ENCODE measurements around the gene SHPK.
"Not testable (repeated sequence)": the region's sequence is repeated elsewhere in the genome, so short reads cannot be mapped to it uniquely, and the experiment has no call there.

Gene SHPK

DNA sequence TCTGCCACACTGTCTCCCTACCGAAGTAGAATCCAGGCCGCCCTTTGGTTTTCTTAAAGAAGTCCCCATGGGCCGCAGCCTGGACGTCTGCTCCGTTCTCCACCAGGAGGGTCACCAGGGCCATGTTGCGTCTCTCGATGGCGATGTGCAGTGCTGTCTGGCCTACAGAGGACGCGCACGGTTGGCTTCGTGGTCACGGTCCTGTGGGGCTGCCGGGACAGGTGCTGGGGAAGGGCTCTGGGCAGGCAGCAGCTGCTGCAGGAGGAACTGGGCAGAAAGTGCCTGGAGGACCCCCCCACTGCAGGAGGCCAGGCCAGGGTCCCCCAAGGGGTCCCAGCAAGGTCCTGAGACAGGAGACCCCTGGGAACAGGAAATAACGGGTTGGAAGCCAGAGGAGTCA, 45.8 kb downstream of the SHPK start:
- DNase-seq (ENCODE audit: low read depth in 2 of 2): no peak

DNA sequence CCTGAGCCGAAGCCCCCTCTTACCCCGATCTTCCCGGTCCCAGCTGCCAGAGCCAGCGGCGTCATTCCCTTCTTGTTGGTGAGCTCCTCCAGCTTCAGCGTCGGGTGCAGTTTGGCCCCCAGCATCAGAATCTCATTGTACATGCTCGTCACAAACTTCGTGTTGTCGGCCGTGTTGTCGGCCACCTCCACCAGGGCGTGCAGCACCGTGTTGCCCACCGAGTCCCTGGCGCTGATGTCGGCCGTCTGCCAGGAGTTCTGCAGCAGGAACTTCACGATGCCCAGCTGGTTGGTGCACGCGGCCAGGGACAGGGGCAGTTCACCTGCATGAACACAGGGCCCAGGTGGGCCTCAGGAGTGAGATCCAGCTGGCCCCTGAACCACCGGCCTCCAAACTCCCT, 46.3 kb downstream of the SHPK start:
- no peak for DNase-seq (ENCODE audit: low read depth in 2 of 2)

DNA sequence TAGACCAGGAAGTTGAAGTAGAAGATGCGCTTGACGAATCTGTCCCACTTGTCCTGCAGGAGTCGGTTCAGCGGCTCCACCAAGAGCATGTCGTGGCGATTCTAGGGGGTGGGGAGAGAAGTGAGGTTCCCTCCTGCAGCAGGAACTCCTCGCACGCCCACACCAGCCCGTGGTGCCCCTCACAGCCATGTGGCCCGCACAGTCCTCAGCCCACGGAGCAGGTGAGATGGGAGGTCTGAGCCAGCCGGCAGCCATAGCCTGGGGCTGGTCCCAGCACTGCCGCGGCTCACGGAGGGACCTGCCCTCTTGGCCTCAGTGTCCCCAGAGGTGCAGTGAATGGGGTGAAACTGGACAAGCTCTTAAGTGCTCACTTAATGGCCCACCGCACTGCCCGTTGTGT, 50.2 kb downstream of the SHPK start:
- DNase-seq (ENCODE audit: low read depth in 2 of 2): no peak

GRCh38 chr17:3583456-3583855, 52.6 kb downstream of the SHPK start:
- no peak for DNase-seq (ENCODE audit: low read depth in 2 of 2)

DNA sequence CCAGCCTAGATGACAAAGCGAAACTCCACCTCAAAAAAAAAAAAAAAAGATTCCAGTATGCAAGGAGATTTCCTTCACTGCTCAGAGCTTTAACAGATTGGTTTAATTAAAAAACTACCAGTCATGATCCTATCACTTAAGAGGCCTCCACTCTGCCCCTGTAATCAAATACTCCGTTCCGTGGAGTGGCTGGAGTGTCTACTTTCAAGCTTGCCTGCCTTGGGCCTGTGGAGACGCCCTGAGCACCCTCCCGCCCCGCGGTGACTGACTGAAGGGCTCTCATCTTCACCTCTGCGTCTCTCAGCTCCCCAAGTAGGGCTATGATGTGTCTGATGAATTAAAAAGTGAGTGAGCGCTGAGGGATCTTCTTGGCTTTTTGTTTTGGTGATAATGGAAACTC, 53.1 kb downstream of the SHPK start:
- DNase-seq (ENCODE audit: low read depth in 2 of 2): no peak

DNA sequence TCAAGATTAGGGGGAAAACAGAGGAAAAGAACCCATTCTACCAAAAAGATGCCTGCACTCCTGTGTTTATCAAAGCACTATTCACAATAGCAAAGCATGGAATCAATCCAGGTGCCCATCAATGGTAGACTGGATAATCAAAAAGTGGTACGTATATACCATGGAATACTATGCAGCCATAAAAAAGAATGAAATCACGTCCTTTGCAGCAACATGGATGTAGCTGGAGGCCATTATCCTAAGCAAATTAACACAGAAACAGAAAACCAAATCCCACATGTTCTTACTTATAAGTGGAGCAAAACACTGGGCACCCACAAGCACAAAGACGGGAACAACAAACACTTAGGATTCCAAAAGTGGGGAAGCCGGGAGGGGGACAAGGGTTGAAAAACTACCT, 57.4 kb downstream of the SHPK start:
- DNase-seq (ENCODE audit: low read depth in 2 of 2): not testable (repeated sequence)

GRCh38 chr17:3576970-3577369, 59.1 kb downstream of the SHPK start:
- DNase-seq (ENCODE audit: low read depth in 2 of 2): no peak

- DNase-seq (ENCODE audit: low read depth in 2 of 2): no peak
Observed at GRCh38 chr17:3575511-3575910, 60.5 kb downstream of the SHPK start.

DNA sequence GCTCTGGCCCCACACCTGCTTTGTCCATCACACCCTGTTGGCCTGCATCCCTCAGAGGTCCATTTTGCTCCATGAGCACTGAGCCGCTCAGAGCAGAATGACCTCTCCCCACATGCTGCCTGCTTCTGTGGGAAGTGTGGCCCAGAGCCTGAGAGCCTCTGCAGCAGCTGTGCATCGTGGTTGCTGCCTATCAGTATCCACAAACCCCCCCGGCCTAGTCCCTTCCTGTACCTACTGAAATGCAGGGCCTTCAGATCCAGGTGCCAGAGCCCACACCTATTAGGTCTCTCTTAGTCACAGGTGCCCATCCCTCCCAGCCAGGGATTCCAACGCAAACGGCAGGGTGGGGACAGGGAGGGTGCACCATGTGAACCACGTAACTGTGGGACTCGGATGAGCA, 61.8 kb downstream of the SHPK start:
- DNase-seq (ENCODE audit: low read depth in 2 of 2): no peak

DNA sequence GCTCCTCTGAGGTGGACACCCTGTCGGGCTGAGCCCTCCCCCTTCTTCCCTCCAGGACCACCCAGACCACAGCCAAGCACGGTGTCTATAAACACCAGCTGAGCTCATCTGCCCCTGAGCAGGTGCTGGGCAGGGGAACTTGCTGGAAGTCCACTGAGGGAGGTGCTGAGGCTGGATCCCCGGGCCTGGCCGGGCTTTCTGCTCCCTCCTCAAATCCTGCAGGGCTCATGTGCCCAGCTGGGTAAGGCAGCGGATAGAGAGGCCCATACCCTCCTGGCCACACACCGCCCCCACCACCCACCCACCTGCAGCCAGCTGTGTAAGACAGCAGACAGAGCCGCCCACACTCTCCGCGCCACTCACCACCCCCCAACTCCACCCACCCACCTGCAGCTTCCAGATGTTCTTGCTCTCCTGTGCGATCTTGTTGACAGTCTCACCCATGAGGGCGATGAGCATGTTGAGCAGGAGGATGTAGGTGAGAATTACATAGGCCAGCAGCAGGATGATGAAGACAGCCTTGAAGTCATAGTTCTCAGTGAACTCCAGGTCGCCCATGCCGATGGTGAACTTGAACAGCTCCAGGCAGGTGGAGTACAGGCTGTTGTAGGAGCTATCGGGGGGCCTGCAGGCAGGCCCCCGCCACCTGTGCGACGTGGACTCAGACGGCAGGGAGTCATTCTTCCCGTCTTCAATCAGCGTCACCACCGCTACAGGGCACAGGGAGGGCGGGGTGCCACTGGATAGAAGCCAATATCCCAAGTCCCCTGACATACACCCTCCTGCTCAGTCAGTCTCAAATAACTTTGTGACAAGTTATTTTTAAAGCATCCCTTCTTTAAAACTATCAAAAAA, 62.6 kb downstream of the SHPK start:
- DNase-seq (ENCODE audit: low read depth in 2 of 2): no peak

DNA sequence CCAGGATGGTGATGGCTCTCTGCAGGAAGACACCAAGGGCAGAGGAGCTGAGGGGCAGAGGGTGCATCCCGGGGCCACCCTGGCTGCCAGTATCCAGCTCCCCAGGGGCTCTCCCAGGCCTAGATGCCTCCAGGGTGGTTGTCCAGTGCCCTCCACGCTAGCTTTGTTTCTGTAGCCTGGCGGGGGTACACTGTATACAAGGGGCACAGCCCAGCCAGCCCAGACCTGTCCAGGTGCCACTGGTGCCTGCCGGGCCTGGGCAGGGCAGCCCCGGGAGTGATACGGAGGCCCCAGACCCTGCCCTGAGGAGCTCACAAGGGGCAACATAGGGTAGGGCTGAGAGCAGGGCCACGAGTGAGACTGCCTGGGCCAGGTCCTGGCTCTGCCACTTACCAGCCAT, 63.8 kb downstream of the SHPK start:
- DNase-seq (ENCODE audit: low read depth in 2 of 2): no peak

GRCh38 chr17:3571043-3571900, 64.8 kb downstream of the SHPK start:
- no peak for DNase-seq (ENCODE audit: low read depth in 2 of 2)

- DNase-seq (ENCODE audit: low read depth in 2 of 2): no peak
Observed at GRCh38 chr17:3569534-3570137, 66.4 kb downstream of the SHPK start.

DNA sequence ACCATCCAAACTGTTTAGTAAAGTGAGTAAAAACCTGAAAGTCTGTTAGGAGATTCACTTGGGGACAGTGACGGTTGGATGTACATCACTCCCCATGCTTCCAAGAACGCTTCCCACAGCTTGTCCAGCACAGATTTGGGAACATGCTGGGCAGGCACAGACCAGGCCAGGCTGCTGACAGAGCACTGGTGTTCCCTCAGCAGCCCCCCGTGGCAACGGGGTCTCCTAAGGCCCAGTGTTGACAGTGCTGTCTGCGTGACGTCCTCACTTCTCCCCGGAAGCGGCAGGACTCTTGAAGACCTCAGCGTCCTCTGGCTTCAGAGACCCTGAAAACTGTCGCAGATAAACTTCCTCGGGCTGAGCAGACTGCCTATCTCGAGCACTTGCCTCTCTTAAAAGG, 69.5 kb downstream of the SHPK start:
- no peak for DNase-seq (ENCODE audit: low read depth in 2 of 2)

- DNase-seq (ENCODE audit: low read depth in 2 of 2): no peak
Observed at GRCh38 chr17:3565143-3565542, 70.9 kb downstream of the SHPK start.

DNA sequence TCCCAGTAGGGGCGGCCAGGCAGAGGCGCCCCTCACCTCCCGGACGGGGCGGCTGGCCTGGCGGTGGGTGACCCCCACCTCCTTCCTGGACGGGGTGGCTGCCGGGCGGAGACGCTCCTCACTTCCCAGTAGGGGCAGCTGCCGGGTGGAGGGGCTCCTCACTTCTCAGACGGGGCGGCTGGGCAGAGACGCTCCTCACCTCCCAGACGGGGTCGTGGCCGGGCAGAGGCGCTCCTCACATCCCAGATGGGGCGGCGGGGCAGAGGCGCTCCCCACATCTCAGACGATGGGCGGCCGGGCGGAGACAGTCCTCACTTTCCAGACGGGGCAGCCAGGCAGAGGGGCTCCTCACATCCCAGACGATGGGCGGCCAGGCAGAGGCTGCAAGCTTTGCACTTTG, 71.8 kb downstream of the SHPK start:
- not testable (repeated sequence) for DNase-seq (ENCODE audit: low read depth in 2 of 2)

- no peak for DNase-seq (ENCODE audit: low read depth in 2 of 2)
Observed at GRCh38 chr17:3559270-3559645, 76.8 kb downstream of the SHPK start.

DNA sequence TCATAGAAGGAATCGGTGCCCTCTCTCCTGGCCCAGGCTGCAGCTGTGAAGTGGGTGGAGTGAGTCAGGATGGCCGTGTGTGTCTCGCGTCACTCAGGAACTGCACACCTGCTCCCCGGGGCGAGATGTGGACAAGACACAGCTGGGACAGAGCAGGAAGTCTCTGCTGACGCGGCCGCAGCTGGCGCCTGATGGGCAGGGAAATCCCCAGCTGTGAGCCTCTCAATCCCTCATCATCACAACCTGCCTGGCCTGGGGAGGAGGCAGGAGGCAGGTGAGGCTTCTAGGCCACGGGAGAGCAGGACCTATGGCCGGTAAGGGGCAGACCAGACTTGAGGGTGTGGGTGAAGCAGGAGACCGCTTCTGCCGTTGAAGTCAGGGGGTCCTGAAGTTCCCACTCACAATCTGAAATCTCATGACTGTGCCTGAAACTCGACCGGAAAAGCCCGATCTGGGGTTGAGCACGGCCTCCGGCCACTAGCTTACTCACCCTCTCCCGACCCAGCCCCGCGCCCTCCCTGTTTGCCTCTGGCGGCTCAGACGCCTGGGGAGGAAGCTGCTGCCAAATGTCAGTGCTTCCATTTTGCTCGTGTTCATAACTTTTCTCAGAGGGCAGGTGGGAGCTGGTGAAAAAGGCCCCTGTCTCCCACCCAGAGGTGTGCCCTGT, 77.3 kb downstream of the SHPK start:
- DNase-seq (ENCODE audit: low read depth in 2 of 2): peak; percentile 8 to 39

Measured in stimulated activated CD4-positive, alpha-beta T cell treated with anti-CD3 and anti-CD28 coated beads, Interleukin-12 subunit alpha, Interleukin-12 subunit beta, amount 100 ng/mL, for 24 hours (primary cell).